HEK293 (cell line): ENCODE measurements around the gene CASP7.

Source experiments
- CTCF ChIA-PET: fragments of 350-600 bp; formaldehyde crosslinking; extraction: SDS; loops from one replicate; lab custom pipeline; 2021; ENCODE audit warnings: antibody characterized with exemption; lab: Yijun Ruan, JAX
- POLR2A ChIA-PET: fragments of 300-600 bp; formaldehyde crosslinking; extraction: SDS; loops from one replicate; lab custom pipeline; 2020; ENCODE audit warnings: antibody characterized with exemption, inconsistent platforms; lab: Yijun Ruan, JAX
- H3K27ac ChIP-seq: fragments of 200-500 bp; sonication (Bioruptor generic); 2 replicates; pipeline ENCODE4 v1.5.1; 2014; ENCODE audit warnings: low read depth, low read length, control low read depth, inconsistent platforms; ENCODE audit errors: extremely low read depth
- H3K36me3 ChIP-seq, 2 experiments: fragments of 200-500 bp in 1 of 2; sonication (Bioruptor generic) in 1 of 2; 1 replicate in 1 of 2; 2 replicates in 1 of 2; pipeline ENCODE4 v1.5.1; 2014 to 2017; ENCODE audit warnings: inconsistent platforms in 2 of 2, low read length in 2 of 2; ENCODE audit not compliant: control insufficient read depth in 2 of 2, insufficient read depth in 1 of 2
- H3K4me1 ChIP-seq: fragments of 200-500 bp; sonication (Bioruptor generic); 2 replicates; pipeline ENCODE4 v1.5.1; 2014; ENCODE audit warnings: mild to moderate bottlenecking, low read length, inconsistent platforms; ENCODE audit not compliant: control insufficient read depth, insufficient read depth
- H3K4me3 ChIP-seq: 2 replicates; pipeline ENCODE4 v1.5.1; 2011; ENCODE audit warnings: low read depth, mild to moderate bottlenecking, control low read depth, low read length, moderate library complexity
- H3K9me3 ChIP-seq: fragments of 200-500 bp; sonication (Bioruptor generic); 2 replicates; pipeline ENCODE4 v1.5.1; 2014; ENCODE audit warnings: low read depth, low read length, inconsistent platforms; ENCODE audit not compliant: control insufficient read depth, insufficient read depth
- KLF16 ChIP-seq: fragments of 450-650 bp; formaldehyde crosslinking; IDR thresholded peaks from 2 replicates; pipeline ENCODE4 v1.5.1; 2017; ENCODE audit warnings: missing biosample characterization, missing genetic modification characterization
- MZF1 ChIP-seq: fragments of 450-650 bp; formaldehyde crosslinking; IDR thresholded peaks from 2 replicates; pipeline ENCODE4 v1.5.1; 2017; ENCODE audit warnings: missing biosample characterization, missing genetic modification characterization, borderline replicate concordance
- SCRT1 ChIP-seq: fragments of 450-650 bp; formaldehyde crosslinking; IDR thresholded peaks from 2 replicates; pipeline ENCODE4 v1.5.1; 2016; ENCODE audit warnings: missing biosample characterization, missing genetic modification characterization, borderline replicate concordance
- TCF7L2 ChIP-seq: IDR thresholded peaks from 2 replicates; pipeline ENCODE4 v1.6.1; 2011; ENCODE audit warnings: low read depth, mild to moderate bottlenecking, inconsistent platforms, low read length, moderate library complexity, borderline replicate concordance
- WT1 ChIP-seq: fragments of 450-650 bp; formaldehyde crosslinking; IDR thresholded peaks from 2 replicates; pipeline ENCODE4 v1.5.1; 2016; ENCODE audit warnings: missing biosample characterization, missing genetic modification characterization
- ZIC2 ChIP-seq: fragments of 450-650 bp; formaldehyde crosslinking; IDR thresholded peaks from 2 replicates; pipeline ENCODE4 v1.5.1; 2016; ENCODE audit warnings: missing biosample characterization, missing genetic modification characterization
- ZNF140 ChIP-seq: fragments of 450-650 bp; formaldehyde crosslinking; IDR thresholded peaks from 2 replicates; pipeline ENCODE4 v1.5.1; 2016; ENCODE audit warnings: missing biosample characterization, missing genetic modification characterization
- ZNF184 ChIP-seq: fragments of 450-650 bp; IDR thresholded peaks from 2 replicates; pipeline ENCODE4 v1.5.1; 2018; ENCODE audit warnings: missing biosample characterization, mild to moderate bottlenecking, missing genetic modification characterization
- ZNF354C ChIP-seq: fragments of 450-650 bp; formaldehyde crosslinking; IDR thresholded peaks from 2 replicates; pipeline ENCODE4 v1.5.1; 2016; ENCODE audit warnings: missing biosample characterization, missing genetic modification characterization, low read depth, borderline replicate concordance
- ZNF404 ChIP-seq: fragments of 450-650 bp; formaldehyde crosslinking; IDR thresholded peaks from 2 replicates; pipeline ENCODE4 v1.5.1; 2017; ENCODE audit warnings: missing biosample characterization, missing genetic modification characterization
- ZNF423 ChIP-seq: fragments of 450-650 bp; formaldehyde crosslinking; IDR thresholded peaks from 2 replicates; pipeline ENCODE4 v1.5.1; 2016; ENCODE audit warnings: missing biosample characterization, missing genetic modification characterization
- ZNF549 ChIP-seq: fragments of 450-650 bp; IDR thresholded peaks from 2 replicates; pipeline ENCODE4 v1.5.1; 2018; ENCODE audit warnings: missing biosample characterization, missing genetic modification characterization, mild to moderate bottlenecking, inconsistent platforms, moderate library complexity
- ZNF585B ChIP-seq: fragments of 450-650 bp; formaldehyde crosslinking; IDR thresholded peaks from 2 replicates; pipeline ENCODE4 v1.5.1; 2016; ENCODE audit warnings: missing biosample characterization, missing genetic modification characterization
- ZNF629 ChIP-seq: fragments of 450-650 bp; formaldehyde crosslinking; IDR thresholded peaks from 2 replicates; pipeline ENCODE4 v1.5.1; 2017; ENCODE audit warnings: missing biosample characterization, missing genetic modification characterization
- ZNF670 ChIP-seq: fragments of 450-650 bp; formaldehyde crosslinking; IDR thresholded peaks from 2 replicates; pipeline ENCODE4 v1.5.1; 2016; ENCODE audit warnings: missing biosample characterization, missing genetic modification characterization, low read depth
- ZNF701 ChIP-seq: fragments of 450-650 bp; formaldehyde crosslinking; IDR thresholded peaks from 2 replicates; pipeline ENCODE4 v1.5.1; 2016; ENCODE audit warnings: missing biosample characterization, missing genetic modification characterization
- ZNF785 ChIP-seq: fragments of 450-650 bp; formaldehyde crosslinking; IDR thresholded peaks from 2 replicates; pipeline ENCODE4 v1.5.1; 2016; ENCODE audit warnings: missing biosample characterization, missing genetic modification characterization
- TF ChIP-seq, protein P1 (sequence below): fragments of 450-650 bp; formaldehyde crosslinking; IDR thresholded peaks from 2 replicates; pipeline ENCODE4 v1.5.1; 2016; ENCODE audit warnings: missing biosample characterization, missing genetic modification characterization
- TF ChIP-seq, protein P2 (sequence below): fragments of 450-650 bp; formaldehyde crosslinking; IDR thresholded peaks from 2 replicates; pipeline ENCODE4 v1.5.1; 2016; ENCODE audit warnings: missing biosample characterization, missing genetic modification characterization
- TF ChIP-seq, protein P3 (sequence below): fragments of 450-650 bp; formaldehyde crosslinking; IDR thresholded peaks from 2 replicates; pipeline ENCODE4 v1.5.1; 2016; ENCODE audit warnings: missing biosample characterization, missing genetic modification characterization
- TF ChIP-seq, protein P4 (sequence below): IDR thresholded peaks from 2 replicates; pipeline ENCODE4 v1.6.1; 2011; ENCODE audit warnings: mild to moderate bottlenecking, low read depth, low read length, borderline replicate concordance
- TF ChIP-seq, protein P5 (sequence below): fragments of 450-650 bp; formaldehyde crosslinking; IDR thresholded peaks from 2 replicates; pipeline ENCODE4 v1.5.1; 2017; ENCODE audit warnings: missing biosample characterization, missing genetic modification characterization
- TF ChIP-seq, protein P6 (sequence below): fragments of 450-650 bp; formaldehyde crosslinking; IDR thresholded peaks from 2 replicates; pipeline ENCODE4 v1.5.1; 2016; ENCODE audit warnings: missing biosample characterization, missing genetic modification characterization

CASP7 gene

DNA sequence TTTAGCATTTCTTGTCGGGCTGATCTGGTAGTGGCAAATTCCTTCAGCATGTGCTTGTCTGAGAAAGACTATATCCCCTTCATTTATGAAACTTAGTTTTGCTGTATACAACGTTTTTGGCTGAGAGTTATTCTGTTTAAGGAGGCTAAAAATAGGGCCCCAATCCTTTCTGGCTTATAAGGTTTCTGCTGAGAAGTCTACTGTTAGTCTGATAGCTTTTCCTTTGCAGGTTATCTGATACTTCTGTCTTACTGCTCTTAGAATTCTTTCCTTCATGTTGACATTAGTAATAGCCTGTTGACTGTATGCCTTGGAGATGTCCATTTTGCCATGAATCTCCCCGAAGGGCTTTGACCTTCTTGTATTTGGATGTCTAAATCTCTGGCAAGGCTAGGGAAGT is 9.9 kb downstream of the CASP7 start (continued):
- TF ChIP-seq KLF16 (tag by site-specific recombination) (no peak), SCRT1 (tag by site-specific recombination) (no peak), ZIC2 (tag by site-specific recombination) (no peak), ZNF670 (tag by site-specific recombination) (no peak), ZNF423 (tag by site-specific recombination) (no peak)
- TF ChIP-seq, protein P1, sequence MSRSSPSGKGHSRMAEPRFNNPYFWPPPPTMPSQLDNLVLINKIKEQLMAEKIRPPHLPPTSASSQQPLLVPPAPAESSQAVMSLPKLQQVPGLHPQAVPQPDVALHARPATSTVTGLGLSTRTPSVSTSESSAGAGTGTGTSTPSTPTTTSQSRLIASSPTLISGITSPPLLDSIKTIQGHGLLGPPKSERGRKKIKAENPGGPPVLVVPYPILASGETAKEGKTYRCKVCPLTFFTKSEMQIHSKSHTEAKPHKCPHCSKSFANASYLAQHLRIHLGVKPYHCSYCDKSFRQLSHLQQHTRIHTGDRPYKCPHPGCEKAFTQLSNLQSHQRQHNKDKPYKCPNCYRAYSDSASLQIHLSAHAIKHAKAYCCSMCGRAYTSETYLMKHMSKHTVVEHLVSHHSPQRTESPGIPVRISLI (tag by site-specific recombination), result no peak

DNA sequence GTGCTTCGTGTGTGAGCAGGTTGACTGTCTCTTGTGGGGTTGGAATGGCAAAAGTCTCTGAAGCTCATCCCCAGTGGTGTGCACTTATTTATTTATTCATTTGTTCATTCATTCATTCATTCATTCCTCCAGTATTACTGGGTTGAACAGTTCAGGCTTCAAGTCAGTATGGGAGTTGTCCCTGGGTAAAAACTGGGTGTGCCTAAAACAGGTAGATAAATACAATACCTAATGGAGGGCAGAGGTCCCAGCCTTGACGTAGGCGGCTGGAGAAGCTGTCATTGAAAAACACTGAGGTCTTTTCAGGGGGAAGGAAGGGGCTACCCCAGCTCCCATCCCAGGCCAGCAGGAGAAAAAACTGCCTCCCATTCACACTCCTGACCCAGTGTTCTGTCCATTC is 11.0 kb downstream of the CASP7 start:
- TF ChIP-seq ZNF585B (tag by site-specific recombination), result no peak
- TF ChIP-seq ZNF404 (tag by site-specific recombination), result no peak
- TF ChIP-seq, protein P2, sequence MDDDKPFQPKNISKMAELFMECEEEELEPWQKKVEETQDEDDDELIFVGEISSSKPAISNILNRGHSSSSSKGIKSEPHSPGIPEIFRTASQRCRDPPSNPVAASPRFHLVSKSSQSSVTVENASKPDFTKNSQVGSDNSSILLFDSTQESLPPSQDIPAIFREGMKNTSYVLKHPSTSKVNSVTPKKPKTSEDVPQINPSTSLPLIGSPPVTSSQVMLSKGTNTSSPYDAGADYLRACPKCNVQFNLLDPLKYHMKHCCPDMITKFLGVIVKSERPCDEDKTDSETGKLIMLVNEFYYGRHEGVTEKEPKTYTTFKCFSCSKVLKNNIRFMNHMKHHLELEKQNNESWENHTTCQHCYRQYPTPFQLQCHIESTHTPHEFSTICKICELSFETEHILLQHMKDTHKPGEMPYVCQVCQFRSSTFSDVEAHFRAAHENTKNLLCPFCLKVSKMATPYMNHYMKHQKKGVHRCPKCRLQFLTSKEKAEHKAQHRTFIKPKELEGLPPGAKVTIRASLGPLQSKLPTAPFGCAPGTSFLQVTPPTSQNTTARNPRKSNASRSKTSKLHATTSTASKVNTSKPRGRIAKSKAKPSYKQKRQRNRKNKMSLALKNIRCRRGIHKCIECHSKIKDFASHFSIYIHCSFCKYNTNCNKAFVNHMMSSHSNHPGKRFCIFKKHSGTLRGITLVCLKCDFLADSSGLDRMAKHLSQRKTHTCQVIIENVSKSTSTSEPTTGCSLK, result no peak
- TF ChIP-seq, protein P3, sequence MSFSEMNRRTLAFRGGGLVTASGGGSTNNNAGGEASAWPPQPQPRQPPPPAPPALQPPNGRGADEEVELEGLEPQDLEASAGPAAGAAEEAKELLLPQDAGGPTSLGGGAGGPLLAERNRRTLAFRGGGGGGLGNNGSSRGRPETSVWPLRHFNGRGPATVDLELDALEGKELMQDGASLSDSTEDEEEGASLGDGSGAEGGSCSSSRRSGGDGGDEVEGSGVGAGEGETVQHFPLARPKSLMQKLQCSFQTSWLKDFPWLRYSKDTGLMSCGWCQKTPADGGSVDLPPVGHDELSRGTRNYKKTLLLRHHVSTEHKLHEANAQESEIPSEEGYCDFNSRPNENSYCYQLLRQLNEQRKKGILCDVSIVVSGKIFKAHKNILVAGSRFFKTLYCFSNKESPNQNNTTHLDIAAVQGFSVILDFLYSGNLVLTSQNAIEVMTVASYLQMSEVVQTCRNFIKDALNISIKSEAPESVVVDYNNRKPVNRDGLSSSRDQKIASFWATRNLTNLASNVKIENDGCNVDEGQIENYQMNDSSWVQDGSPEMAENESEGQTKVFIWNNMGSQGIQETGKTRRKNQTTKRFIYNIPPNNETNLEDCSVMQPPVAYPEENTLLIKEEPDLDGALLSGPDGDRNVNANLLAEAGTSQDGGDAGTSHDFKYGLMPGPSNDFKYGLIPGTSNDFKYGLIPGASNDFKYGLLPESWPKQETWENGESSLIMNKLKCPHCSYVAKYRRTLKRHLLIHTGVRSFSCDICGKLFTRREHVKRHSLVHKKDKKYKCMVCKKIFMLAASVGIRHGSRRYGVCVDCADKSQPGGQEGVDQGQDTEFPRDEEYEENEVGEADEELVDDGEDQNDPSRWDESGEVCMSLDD, result no peak
- no peak for TF ChIP-seq ZNF785
- no peak for TF ChIP-seq ZNF629 (tag by site-specific recombination)
- Histone ChIP-seq H3K27ac (no peak overlapping the region), H3K4me3 (no peak overlapping the region), H3K9me3 (no peaks in the 10 kb centered on the region), H3K4me1 (no peaks in the 10 kb centered on the region; the same call in 1 of the 2 replicates), H3K36me3 (peaks cover 0 to 12% of the 10 kb centered on the region in 2 experiments; a peak in 1 of 3 replicates)
- POLR2A ChIA-PET, result no interaction called here
- CTCF ChIA-PET, result interaction anchor here (1.0 to 1.6 kb wide), 2 partner anchors 11 to 74 kb away, joined by 4 to 5 read pairs; partner anchors contain the start of gene CASP7

DNA sequence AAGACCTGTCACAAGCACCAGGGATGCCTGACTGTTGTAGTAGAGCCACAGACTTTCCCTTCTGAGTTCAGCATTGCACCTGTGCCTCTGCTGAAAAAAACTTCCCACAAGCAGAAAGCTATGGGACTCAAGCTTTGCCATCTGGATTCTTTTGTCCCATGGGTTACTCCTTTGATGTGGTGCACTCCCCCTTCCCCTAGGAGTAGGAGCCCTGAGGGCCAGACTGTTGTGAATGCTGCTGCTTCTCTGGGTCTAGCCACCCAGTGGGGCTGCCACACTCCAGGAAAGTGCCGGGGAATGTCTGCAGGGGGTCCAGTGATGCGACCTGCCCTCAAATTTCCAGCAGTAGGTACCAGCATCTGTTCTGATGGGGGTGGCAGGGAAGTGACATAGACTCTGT is 11.7 kb downstream of the CASP7 start:
- Histone ChIP-seq H3K4me3 (no peak overlapping the region), H3K4me1 (no peaks in the 10 kb centered on the region; the same call in 1 of the 2 replicates), H3K36me3 (peaks cover 0 to 12% of the 10 kb centered on the region in 2 experiments; a peak in 1 of 3 replicates), H3K9me3 (no peaks in the 10 kb centered on the region), H3K27ac (no peak overlapping the region)
- POLR2A ChIA-PET, result no interaction called here
- CTCF ChIA-PET, result no interaction called here
- TF ChIP-seq ZNF184 (no peak), TCF7L2 (no peak), ZNF701 (no peak), MZF1 (tag by site-specific recombination) (no peak), ZNF354C (tag by site-specific recombination) (no peak), ZNF140 (tag by site-specific recombination) (no peak), WT1 (tag by site-specific recombination) (no peak), ZNF549 (tag by site-specific recombination) (no peak)
- TF ChIP-seq, protein P4, sequence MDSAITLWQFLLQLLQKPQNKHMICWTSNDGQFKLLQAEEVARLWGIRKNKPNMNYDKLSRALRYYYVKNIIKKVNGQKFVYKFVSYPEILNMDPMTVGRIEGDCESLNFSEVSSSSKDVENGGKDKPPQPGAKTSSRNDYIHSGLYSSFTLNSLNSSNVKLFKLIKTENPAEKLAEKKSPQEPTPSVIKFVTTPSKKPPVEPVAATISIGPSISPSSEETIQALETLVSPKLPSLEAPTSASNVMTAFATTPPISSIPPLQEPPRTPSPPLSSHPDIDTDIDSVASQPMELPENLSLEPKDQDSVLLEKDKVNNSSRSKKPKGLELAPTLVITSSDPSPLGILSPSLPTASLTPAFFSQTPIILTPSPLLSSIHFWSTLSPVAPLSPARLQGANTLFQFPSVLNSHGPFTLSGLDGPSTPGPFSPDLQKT, result no peak
- TF ChIP-seq, protein P5, sequence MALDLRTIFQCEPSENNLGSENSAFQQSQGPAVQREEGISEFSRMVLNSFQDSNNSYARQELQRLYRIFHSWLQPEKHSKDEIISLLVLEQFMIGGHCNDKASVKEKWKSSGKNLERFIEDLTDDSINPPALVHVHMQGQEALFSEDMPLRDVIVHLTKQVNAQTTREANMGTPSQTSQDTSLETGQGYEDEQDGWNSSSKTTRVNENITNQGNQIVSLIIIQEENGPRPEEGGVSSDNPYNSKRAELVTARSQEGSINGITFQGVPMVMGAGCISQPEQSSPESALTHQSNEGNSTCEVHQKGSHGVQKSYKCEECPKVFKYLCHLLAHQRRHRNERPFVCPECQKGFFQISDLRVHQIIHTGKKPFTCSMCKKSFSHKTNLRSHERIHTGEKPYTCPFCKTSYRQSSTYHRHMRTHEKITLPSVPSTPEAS (tag by site-specific recombination), result no peak
- TF ChIP-seq, protein P6, sequence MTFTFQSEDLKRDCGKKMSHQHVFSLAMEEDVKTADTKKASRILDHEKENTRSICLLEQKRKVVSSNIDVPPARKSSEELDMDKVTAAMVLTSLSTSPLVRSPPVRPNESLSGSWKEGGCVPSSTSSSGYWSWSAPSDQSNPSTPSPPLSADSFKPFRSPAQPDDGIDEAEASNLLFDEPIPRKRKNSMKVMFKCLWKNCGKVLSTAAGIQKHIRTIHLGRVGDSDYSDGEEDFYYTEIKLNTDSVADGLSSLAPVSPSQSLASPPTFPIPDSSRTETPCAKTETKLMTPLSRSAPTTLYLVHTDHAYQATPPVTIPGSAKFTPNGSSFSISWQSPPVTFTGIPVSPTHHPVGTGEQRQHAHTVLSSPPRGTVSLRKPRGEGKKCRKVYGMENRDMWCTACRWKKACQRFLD, result no peak
